ENCODE data around the gene REPIN1.

- TF ChIP-seq CTCF (IDR thresholded peaks at IDR 0.05) (no peak), POLR2A (IDR thresholded peaks at IDR 0.05) (no peak)
Observed at GRCh38 chr7:150401861-150402631, 33.4 kb downstream of the REPIN1 start.
